Inferior parietal cortex (tissue), 1 donor: Measurements from ENCODE around the gene NTM.
"Not testable (repeated sequence)": the region's sequence is repeated elsewhere in the genome, so short reads cannot be mapped to it uniquely, and the experiment has no call there.

Source experiments
- DNase-seq: peaks from one replicate; pipeline ENCODE4 v3.0.0-alpha.2; 2016; ENCODE audit errors: extremely low spot score

The NTM gene

DNA sequence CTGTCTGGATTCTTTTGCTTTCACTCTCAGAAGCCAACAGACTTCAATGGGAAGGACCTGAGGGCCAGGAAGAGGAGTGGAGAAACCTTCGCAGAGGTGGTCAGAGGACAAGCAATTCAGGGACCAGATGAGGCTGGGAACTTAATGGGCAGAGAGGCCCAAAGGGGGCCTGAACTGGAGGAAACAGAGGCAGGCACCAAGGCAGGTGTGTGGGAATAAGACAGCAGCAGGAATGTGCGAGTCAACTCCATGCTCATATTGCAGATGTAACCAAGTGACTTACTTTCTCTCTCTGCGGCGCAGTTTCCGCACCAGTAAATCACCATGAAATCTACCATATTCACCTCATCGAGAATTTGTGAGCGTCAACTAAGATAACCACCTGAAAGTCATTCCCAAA is 669.1 kb downstream of the NTM start:
- DNase-seq, result no peak

DNA sequence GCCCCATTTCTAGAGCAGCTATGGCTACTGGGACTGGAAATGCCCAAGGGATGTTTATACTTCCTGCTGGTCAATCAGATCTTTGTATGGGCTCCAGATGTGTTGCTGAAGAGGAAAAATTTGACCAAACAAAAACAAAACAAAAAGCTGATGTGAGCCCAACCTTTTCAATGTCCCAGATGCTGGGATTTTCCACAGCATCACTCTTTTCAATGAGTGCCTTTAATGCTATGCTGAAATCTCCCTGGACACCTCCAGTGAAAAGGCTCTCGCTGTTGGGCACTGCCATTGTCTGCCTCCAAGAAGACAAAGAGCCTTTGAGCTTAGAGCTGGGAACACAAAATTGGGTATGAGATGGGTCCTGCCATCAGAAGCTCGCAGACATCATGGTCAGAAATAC is 671.9 kb downstream of the NTM start:
- no peak for DNase-seq

DNA sequence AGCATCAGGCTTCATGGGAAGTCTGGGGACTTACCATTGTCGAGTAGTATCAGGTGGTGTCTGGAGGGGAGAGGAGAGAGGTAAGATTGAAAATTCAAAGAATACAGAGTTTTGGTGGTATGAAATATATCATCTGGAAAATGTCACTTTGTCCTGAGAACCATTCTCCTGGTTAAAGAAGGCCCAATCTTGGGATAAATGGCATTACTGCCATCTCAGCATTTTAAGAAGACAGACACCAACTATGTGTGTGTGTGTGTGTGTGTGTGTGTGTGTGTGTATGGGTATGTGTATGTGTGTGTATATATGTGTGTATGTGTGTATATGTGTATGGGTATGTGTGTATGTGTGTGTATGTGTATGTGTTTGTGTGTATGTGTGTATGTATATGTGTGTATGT is 673.3 kb downstream of the NTM start:
- no peak for DNase-seq

DNA sequence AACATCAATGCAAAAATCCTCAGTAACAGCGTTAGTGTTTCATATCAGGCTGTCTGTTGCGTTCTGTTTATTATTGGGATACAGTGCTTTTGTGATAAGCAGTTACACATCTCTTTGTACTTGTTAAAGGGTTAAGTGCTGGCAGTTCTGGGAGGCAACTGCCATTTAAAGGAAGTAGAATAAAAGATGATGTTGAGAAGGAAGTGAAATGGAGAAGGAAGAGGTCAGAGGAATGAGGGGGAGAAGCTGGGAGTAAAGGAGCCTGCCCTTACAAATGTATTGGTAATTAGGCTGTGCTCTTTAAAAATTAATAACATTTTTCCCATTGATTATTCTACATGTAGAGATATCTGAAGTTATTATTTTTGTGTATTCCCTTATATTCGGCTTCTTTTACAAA is 674.7 kb downstream of the NTM start:
- no peak for DNase-seq

DNA sequence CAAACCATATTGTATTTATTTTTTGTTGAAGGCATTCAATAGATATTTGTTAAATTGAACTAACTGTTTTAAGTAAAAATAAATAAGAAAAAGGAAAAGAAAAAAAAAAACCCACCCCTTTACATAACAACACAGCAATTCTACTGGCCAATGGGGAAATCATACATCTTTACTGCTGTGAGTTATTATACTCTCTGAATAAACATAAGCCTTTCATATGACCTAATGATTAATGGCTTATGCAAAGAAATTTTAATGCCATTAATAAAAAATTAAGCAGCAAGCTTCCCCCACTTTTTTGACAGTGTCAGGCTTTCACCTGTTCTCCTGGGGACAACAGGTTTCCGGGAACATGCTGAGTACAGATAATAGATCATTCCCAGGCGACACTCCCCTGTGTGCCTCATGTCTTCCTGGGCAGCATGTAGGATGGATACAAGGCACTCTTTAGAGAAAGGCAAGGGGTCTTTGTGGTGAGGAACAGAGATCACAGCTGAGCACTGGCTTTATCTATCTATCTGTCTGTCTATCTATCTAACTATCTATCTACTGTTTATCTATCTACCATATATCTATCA is 676.0 kb downstream of the NTM start:
- DNase-seq, result no peak

DNA sequence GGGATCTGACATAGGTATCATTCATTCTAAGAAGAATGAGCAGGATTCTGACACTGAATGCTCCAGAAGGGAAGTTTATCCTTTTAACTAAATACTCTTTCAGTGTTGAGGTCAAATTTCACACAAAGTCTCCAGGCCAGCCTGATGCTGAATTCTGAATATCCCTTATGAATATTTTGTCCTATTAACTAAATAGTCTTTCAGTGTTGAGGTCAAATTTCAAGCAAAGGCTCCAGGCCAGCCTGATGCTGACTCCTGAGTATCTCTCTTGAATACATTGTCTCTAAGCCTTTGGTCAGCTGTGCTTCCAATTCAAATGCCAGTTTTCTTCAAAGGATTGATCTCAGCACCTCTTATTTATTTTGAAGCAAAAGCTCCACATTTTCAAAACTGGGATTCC is 676.8 kb downstream of the NTM start:
- DNase-seq, result no peak

DNA sequence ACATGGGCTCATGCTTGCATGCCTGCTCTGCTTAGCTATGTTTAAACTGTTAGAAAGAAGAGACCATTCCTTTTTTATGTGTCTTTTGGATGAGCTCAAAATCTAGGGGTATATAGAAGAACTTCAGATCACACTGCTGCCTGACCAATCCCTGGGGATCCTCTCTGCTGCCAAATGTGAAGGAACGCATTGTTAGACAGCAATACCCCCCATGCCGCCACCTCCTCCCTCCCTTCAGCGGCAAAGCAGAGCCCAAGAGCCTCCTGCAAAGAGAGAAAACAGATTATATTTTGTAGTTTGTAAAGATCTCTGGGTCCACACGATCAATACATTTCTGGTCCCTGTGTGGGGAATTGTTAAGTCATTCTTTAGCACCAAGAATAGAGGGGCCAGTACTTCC is 677.6 kb downstream of the NTM start:
- DNase-seq, result no peak

DNA sequence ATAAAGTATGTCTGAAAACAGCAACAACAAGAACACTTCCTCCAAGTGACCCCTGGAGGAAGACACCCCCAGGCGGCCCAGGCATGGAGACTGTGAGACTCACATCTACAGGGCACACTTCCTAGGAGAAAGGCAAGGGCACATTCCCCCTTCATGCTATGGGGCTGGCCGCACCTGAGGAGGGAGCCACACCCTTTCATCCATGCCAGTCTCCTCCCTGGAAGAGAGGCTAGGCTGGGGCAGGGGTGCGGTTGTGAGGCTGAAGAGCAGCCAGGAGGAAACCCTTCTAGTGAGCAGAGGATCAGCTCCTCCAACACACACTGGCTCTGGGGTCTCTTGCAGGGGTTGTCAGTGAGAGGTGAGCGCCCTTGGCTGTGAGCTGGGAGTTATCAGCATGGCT is 678.8 kb downstream of the NTM start:
- no peak for DNase-seq

DNA sequence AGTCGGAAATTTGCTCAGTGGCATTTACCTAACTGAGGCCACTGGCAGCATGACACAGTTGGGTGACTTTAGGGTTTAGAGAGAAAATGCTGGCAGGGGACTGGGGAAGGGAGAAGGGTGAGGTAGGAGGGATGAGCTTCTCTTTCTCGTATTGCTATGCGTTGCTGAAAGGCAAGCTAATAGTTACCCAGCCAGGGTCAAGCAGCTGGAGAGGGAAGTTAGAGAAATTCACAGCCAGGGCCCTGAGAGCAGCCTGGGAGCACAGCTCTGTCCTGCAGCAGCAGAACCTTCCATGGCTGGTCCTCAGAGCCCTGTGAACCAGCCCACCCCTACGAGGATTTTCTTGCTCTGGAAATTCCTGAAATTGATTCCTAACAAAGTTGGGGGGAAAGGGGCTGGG is 679.6 kb downstream of the NTM start:
- DNase-seq, result no peak

DNA sequence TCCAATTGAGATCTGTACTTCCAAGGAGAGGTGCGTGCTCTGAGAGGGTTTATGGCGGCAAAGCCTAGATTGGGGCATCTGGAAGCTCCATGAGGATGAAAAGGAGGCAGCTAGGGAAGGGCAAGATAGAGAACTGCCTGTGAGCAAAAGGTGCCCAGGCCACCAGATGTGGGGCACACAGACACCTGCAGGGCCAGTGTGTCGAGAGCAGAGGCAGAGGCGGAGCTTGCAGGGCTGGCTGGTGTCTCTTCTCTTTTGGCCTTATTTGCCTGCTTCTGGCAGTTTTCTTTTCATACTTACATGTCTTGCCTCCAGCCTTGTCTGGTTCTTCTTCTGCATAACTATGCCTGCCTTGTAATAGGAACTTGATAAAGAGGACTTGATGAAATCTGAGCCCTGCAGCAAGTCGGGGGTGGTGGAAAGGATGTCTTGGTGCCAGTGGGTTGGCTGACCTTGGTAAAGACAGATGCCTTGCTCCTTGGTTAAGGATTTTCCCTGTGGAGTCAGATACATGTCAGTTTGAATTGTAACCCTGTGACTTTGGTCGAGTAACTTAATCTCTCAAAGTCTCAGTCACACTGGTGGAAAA is 680.3 kb downstream of the NTM start:
- DNase-seq, result no peak

DNA sequence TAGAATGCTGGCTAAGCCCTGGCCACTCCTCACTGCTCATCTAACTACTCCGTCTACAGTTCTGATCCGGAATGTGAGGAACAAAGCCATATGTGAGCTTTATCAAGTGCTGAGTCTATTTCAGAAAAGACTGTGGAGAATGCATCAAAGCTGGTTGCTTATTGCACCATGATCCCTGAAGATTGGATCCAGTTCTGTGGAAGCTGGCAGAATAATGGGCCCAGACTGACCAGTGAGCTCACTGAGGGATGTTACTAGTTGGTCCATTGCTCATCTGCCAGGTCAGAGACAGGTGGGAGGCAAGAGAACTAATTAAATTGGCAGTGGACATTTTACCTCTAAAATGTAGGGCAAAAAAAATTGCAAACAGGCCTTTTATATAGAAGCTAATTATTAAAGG is 681.3 kb downstream of the NTM start:
- no peak for DNase-seq

DNA sequence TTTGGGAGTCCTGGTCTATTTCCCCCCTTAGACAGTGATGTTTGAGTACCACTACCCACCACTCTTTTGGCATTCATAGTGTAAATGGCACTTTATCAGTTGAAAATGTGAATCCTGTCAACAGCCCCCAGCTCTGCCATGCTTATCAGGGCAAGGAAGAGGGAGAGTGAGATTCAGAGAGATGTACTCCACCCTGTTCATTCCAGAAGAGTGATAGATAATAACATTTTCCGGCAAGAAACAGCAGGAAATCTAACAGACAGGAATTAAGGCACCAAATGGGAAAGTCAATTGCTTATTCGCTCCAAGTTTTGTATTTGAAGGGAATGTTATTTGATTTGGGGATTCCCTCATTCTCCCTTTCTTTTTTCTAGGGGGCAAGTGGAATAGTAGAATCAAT is 681.9 kb downstream of the NTM start:
- DNase-seq, result no peak

DNA sequence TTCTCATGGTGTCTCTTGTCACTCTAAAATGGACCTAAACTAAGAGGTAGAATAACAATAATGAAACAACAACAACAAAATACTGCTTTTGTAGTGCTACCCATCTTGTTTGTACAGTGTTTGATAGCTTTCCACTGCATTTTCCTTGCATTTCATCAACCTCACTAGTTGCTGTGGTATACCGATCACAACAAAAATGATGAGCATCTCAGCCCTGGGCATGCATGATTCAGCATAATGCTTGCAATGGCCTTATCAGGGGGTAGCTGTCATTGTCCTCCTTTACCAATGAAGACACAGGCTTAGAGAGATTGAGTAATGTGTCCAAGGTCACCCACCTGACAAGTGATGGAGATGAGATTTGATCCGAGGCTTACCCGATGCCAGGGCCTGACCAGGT is 682.5 kb downstream of the NTM start:
- DNase-seq, result no peak

DNA sequence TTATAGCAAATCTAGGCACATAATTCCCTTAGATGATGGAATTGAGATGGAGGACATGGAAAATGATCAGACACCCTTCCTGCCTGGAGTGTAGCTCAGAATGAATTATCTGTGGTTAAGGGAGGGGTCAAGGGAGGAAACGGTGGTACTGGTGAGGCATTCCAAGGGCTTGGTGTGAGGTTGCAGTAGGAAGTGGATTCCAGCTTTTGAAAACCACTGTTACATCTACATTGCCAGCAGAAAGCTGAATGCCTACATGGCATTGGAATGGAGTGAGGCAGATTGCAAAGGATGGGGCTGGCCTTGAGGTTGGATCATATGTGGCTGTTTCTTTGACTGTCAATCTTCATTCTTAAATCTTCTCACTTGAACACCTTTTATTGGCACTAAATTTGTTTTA is 684.4 kb downstream of the NTM start:
- no peak for DNase-seq

DNA sequence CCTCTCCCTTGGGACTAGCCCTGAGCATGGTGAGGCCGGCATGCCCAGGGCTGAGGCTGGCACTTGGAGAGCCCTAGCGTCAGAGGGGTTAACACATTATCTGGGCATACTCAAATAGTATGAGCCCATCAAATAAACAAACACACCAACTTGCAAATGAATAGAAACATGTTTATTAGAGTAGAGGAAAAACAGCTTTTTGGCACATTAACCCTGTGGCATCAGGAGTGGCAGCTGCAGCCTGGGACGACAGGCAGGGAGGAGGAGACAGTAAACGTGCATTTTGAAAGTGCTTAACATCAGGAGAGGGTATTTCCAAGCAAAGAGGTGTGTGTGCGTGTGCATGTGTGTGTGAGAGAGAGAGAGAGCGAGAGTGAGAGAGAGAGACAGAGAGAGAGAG is 684.9 kb downstream of the NTM start:
- no peak for DNase-seq

DNA sequence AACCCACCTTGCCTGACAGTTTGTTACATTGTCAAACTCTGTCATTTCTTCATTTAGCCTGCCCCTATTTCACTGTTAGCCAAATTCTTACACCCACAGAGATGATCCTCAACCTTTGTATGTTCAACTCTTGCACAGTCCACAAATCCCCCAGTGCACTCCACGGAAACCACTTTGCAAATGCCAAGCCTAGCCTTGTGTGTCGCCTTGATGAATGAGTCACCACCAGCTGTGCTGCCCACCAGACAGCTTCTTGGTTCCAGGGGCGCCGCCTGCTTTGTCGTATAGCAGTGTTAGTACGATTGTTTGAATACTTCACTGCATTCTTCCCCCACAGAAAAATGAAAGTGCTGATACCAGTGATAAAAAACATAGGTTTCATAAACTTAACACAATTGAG is 686.3 kb downstream of the NTM start:
- DNase-seq, result no peak

DNA sequence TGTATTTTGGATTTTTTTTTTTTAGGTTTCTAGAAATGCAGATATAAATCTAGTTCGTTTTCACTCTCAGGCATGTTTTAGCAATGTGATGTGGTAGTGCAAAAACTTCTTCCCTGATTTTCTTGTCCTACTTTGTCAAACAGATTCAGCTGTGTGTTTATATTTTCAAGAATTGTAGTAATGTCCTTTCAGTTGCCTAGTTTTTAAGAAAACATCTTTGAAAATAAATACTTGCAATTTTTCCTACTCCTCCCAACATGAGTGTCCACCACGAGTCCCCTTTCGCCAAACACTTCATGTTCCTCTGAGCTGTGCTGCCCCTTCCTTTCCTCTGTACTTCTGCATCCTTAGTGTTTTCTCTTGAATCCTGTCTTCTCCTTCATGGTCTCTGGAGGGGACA is 686.9 kb downstream of the NTM start:
- DNase-seq, result no peak

DNA sequence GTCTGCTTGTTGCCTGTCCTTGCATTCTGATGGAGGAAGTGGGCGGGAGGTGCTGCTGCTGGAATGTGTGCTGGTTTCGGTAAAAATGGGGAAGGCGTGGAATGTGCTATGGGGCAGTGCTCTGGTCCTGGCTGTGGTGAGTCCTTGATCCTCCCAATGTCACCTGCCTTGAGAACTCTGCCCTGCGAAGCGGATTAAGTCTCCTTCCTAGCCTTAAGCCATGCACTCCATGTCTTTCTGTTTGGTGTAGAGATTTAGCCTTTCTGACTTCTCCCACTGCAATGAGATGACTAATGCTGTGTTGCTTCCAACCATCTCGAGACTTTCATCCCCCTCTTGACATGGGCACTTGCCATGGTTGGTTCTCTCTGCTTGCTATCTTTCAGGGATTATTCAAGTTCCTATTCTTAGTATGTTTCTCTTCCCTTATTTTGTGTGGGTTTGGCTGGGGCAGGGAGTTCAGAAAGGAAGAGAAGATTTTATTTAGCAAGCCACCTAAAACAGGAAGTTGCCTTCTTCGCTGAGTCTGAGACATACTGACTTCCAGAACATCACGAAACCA is 687.9 kb downstream of the NTM start:
- peak; percentile 62 for DNase-seq

DNA sequence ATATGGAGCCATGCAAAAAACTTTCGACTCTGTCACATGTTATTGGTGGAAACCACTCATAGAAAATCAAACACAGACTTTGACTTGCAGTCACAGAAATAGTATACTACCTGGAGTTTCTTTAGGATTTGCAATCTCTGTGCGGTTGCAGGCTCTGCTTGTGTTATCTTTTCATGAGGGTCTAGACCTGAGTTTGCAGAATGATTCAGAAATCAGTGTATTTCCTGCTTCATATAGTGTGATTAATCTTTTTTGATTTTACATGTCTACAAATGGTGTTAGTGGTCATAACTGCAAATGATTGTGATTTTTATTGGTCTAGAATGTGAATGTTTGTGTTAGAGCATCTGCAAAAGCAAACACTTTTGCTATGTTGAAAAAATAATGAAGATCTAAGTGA is 690.2 kb downstream of the NTM start:
- DNase-seq, result no peak

DNA sequence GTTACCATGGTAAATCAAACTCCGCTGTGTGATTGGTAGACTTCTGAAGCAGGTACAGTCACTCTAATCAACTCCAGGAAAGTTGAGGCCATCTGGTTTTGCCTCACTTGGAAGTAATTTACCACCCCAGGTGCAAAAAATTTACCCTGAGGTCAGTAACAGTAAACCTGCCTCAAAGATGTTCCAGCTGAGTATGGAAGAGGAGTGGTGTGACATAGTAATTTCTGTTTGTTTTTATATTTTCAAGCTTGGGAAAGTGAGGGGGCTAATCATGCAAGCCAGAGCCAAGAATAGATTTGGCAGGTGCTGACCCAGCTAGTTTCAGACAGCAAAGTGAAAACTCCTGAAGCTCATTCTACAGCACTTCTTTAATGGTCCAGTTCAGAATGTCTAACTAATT is 691.6 kb downstream of the NTM start:
- no peak for DNase-seq

DNA sequence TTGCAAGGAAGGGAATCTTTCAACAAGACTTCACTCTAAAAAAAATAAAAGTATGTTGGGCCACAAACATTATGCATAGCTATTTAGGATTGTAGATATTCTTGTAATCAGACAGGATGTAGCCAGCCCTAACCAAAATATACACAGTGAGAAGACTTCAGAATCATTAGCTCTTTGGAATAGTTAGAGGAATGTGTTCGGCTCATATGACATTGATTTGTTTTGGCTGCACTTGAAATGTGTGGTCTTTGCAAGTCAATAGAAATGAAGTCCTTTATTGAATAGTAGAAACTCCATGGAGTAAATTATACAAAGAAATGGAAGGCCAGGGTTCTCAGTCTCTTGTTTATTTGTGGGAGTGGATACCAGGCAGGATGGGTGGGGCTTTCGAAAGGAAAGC is 692.1 kb downstream of the NTM start:
- DNase-seq, result no peak

DNA sequence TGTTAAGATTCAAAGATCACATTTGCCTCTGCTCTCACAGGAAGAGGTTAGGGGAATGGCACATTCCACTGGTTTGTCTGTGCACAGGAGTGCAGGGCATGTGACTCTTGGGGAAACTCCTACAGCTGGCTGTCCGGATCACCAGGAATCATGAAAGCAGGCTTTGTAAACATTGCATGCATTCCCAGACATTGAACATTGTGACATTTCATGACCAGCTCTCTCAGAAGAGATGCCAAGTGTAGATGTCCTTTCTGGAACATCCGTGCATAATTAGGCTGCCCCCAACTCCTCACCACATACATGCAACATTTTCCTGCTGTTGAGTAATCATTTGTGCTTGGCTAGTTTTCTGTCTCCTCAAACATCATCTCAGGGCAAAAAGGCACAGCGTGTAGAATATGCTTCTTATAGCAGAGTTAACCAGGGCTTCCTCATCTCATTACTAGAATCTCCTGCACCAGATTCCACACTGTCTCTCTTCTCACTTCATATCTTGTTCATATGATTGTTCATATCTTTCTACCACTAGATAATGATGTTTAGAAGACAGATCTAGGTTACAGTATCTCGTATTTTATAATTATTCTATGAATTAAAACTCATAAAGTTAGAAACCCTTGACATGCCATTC is 694.7 kb downstream of the NTM start:
- DNase-seq, result no peak

DNA sequence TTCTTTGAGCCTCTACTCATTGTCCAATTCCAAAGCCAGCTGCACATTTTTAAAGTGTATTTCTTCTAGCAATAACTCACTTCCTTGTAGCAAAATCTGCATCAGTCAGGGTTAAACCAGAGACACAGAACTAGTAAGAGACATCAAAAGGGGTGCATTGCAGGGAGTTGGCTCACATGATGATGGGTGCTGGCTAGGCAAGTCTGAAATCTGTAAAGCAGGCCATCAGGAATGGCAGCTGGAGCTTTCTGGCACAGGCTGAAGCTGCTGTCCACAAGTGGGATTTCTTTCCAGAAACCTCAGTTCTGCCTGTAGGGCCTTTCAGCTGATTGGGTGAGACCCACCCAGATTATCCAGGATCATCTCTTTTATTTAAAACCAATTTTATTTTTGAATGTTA is 698.1 kb downstream of the NTM start:
- DNase-seq, result no peak

DNA sequence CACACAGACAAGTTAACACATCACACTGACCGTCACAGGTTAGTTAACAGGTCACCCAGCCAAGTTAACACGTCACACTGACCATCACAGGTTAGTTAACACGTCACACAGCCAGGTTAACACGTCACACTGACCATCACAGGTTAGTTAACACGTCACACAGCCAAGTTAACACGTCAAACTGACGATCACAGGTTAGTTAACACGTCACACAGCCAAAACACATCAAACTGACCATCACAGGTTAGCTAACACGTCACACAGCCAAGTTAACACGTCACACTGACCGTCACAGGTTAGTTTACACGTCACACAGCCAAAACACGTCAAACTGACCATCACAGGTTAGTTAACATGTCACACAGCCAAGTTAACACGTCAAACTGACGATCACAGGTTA is 699.2 kb downstream of the NTM start:
- not testable (repeated sequence) for DNase-seq
